ENCODE data around the gene FAM117A. TPM values are rescaled to one million over a fixed set of nuclear protein-coding genes. Genes with fewer than 3 reads are reported as not detected.

FAM117A gene
- total RNA-seq, 1 experiment from 2014 or later = 10.1 TPM

GRCh38 chr17:49741692-49742076 is 22.2 kb downstream of the FAM117A start:
- Histone ChIP-seq H3K4me1 (ENCODE audit: insufficient read depth, low read length, poor library complexity, severe bottlenecking) (no peaks in the 10 kb centered on the region), H3K27me3 (replicated peaks; ENCODE audit: insufficient read depth, low read depth, low read length, poor library complexity) (no peaks in the 10 kb centered on the region), H3K27ac (ENCODE audit: low read depth, low read length, poor library complexity, severe bottlenecking) (no peak overlapping the region), H3K4me3 (ENCODE audit: low read depth, low read length, poor library complexity, severe bottlenecking) (no peak overlapping the region), H3K36me3 (ENCODE audit: insufficient read depth, low read length, poor library complexity, severe bottlenecking) (no peaks in the 10 kb centered on the region), H3K9me3 (ENCODE audit: low read depth, low read length, poor library complexity, severe bottlenecking) (no peaks in the 10 kb centered on the region)
- TF ChIP-seq EZH2 (IDR thresholded peaks at IDR 0.05; ENCODE audit: borderline replicate concordance, low read depth, low read length, poor library complexity, severe bottlenecking) (no peak), CTCF (conservative IDR thresholded peaks at IDR 0.05; ENCODE audit: low read depth, low read length) (no peak)
- ChIA-PET CTCF (interaction anchor here (0.8 kb wide), 1 partner anchor 174 kb away, joined by 3 read pairs; no protein-coding TSS in a partner anchor), POLR2A (ENCODE audit: low non-redundant PET) (interaction anchor here (0.6 to 1.1 kb wide), 2 partner anchors 22 to 34 kb away, joined by 7 to 8 read pairs; partner anchors contain the start of genes FAM117A and SLC35B1)
- no peak for DNase-seq (ENCODE audit: low spot score)
- no TSS peak for BruUV-seq (replicated peaks)
- intact Hi-C loops (cut with micrococcal nuclease; ENCODE audit: unreplicated experiment) = no loop called here

- no TSS peak for BruUV-seq (replicated peaks)
- Histone ChIP-seq H3K36me3 (ENCODE audit: insufficient read depth, low read length, poor library complexity, severe bottlenecking) (no peaks in the 10 kb centered on the region), H3K4me1 (ENCODE audit: insufficient read depth, low read length, poor library complexity, severe bottlenecking) (no peaks in the 10 kb centered on the region), H3K27ac (ENCODE audit: low read depth, low read length, poor library complexity, severe bottlenecking) (no peak overlapping the region), H3K27me3 (replicated peaks; ENCODE audit: insufficient read depth, low read depth, low read length, poor library complexity) (no peaks in the 10 kb centered on the region), H3K9me3 (ENCODE audit: low read depth, low read length, poor library complexity, severe bottlenecking) (no peaks in the 10 kb centered on the region), H3K4me3 (ENCODE audit: low read depth, low read length, poor library complexity, severe bottlenecking) (no peak overlapping the region)
- ChIA-PET CTCF (interaction anchor here (0.8 kb wide), 1 partner anchor 174 kb away, joined by 3 read pairs; no protein-coding TSS in a partner anchor), POLR2A (ENCODE audit: low non-redundant PET) (interaction anchor here (1.1 kb wide), 1 partner anchor 33 kb away, joined by 7 read pairs; the partner anchor contains the start of gene SLC35B1)
- DNase-seq (ENCODE audit: low spot score) = no peak
- intact Hi-C loops (cut with micrococcal nuclease; ENCODE audit: unreplicated experiment) = no loop called here
- TF ChIP-seq EZH2 (IDR thresholded peaks at IDR 0.05; ENCODE audit: borderline replicate concordance, low read depth, low read length, poor library complexity, severe bottlenecking) (no peak), CTCF (conservative IDR thresholded peaks at IDR 0.05; ENCODE audit: low read depth, low read length) (no peak)
Measured at GRCh38 chr17:49741009-49741691, 22.8 kb downstream of the FAM117A start.

- peak; percentile 9 for DNase-seq (ENCODE audit: low spot score)
- no TSS peak for BruUV-seq (replicated peaks)
- Histone ChIP-seq H3K27me3 (replicated peaks; ENCODE audit: insufficient read depth, low read depth, low read length, poor library complexity) (no peaks in the 10 kb centered on the region), H3K9me3 (ENCODE audit: low read depth, low read length, poor library complexity, severe bottlenecking) (no peaks in the 10 kb centered on the region), H3K36me3 (ENCODE audit: insufficient read depth, low read length, poor library complexity, severe bottlenecking) (no peaks in the 10 kb centered on the region), H3K4me1 (ENCODE audit: insufficient read depth, low read length, poor library complexity, severe bottlenecking) (no peaks in the 10 kb centered on the region), H3K27ac (ENCODE audit: low read depth, low read length, poor library complexity, severe bottlenecking) (no peak overlapping the region), H3K4me3 (ENCODE audit: low read depth, low read length, poor library complexity, severe bottlenecking) (no peak overlapping the region)
- TF ChIP-seq EZH2 (IDR thresholded peaks at IDR 0.05; ENCODE audit: borderline replicate concordance, low read depth, low read length, poor library complexity, severe bottlenecking) = no peak
- intact Hi-C loops (cut with micrococcal nuclease; ENCODE audit: unreplicated experiment) = no loop called here
- ChIA-PET POLR2A (ENCODE audit: low non-redundant PET) (no interaction called here), CTCF (no interaction called here)
Measured at GRCh38 chr17:49739641-49740271, 24.2 kb downstream of the FAM117A start.
